IPS-18c (cell line): ENCODE data around the gene CCL1.

Experiments used
- H3K4me3 ChIP-seq: 2 replicates; pipeline ENCODE4 v1.7.0; 2013; ENCODE audit warnings: low read depth, mild to moderate bottlenecking, low read length, moderate library complexity; ENCODE audit not compliant: insufficient read depth
- H3K9me3 ChIP-seq: one replicate; pipeline ENCODE4 v1.6.1; 2013; ENCODE audit warnings: mild to moderate bottlenecking, low read length, moderate library complexity; ENCODE audit not compliant: control insufficient read depth, insufficient read depth

Gene CCL1

GRCh38 chr17:34368196-34368945 is 5.3 kb upstream of the CCL1 start:
- Histone ChIP-seq H3K9me3 (no peaks in the 10 kb centered on the region), H3K4me3 (no peak overlapping the region)

DNA sequence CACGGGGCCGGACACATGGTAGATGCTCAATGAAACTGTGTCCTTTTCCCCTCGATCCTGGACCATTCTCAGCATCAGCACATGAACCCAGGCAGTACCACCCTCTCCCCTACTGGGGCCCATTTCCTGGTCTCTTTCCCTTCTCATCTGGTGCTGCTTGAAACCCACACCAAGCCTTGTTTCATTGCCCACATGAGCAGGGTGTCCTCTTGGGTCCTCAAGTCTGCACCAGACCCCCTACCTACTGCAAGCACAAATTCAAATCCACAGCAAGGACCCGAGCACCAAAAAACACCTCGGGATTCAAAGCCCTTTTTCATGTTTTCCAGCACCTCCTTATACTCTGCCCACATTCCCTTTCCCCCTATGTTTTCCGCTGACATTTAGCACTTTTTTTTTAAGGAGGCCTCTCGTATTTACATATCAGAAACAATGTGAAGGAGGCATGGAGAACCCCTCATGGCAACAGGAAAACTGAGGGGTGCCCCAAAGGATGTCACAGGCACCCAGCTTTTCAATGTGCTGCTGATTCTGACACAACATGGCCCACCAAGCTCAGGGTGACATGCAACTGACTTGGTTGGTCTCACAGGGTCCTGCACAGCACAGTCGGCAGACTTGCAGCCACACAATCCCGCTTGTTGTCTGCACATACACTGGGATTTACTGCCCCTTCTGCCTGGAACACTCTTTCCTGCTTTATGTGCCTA is 4.6 kb upstream of the CCL1 start:
- Histone ChIP-seq H3K4me3 (no peak overlapping the region), H3K9me3 (no peaks in the 10 kb centered on the region)

DNA sequence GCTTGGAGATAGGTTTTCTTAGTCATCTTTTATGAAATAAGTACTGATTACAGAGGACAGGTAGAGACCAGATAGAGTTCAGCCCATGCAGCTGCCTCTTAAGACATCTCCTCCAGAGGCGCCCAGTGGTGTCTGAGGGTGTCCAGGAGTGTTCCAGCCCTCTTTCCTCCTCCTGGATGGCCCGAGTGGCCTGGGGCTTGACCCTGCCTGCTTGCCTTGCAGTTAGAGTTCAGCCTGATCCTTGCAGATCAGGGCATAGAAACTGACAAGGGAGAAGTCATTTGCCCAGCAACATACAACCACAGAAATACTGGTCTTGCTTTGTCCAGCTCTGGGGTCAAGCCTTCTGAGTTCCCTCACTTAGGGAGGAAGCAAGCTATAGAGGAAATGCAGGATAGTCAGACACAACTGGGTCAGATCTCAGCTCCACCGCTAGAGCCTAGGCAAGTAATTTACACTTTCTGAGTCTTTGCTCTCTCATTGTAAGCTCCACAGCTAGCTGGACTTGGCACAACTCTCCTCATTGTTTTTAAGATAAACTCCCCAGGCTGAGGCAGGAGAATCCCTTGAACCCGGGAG is 3.6 kb upstream of the CCL1 start:
- no peak overlapping the region for H3K4me3 ChIP-seq

GRCh38 chr17:34366010-34366409 is 3.0 kb upstream of the CCL1 start:
- no peaks in the 10 kb centered on the region for H3K9me3 ChIP-seq
- H3K4me3 ChIP-seq, result no peak overlapping the region

More for the DNA sequence above, 3.6 kb upstream of the CCL1 start:
- no peaks in the 10 kb centered on the region for H3K9me3 ChIP-seq

GRCh38 chr17:34365340-34365739 is 2.3 kb upstream of the CCL1 start:
- Histone ChIP-seq H3K9me3 (no peaks in the 10 kb centered on the region), H3K4me3 (no peak overlapping the region)

GRCh38 chr17:34364751-34365150 is 1.7 kb upstream of the CCL1 start:
- Histone ChIP-seq H3K9me3 (no peaks in the 10 kb centered on the region), H3K4me3 (no peak overlapping the region)

DNA sequence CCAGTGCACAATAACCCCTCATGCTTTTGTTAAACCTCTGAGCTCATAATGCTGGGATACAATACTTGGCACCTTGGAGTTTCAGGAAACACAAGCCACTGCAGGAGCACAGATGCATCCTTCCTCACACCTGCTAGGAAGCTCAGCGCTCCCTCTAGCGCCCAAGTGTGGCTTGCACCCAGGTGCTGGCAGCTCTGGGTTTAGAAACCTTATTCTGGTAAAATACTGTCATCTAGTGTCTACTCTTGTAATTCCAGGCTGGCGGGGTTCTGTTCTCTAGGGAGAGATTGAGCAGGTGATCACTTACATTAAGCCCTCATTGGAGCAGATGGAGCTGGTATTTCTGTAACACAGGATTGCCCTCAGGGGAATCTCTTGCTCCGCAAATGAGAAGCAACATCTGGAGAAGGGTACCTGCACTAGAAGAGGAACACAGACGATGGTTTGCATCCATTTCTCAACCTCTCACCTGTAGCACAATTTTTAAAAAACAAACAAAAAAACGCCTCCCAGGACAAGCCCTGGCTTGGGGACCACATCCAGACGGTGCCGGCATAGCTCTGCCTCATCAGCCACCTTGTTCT is 1.5 kb downstream of the CCL1 start:
- no peak overlapping the region for H3K4me3 ChIP-seq
- H3K9me3 ChIP-seq, result no peaks in the 10 kb centered on the region

GRCh38 chr17:34360601-34361270 is 2.3 kb downstream of the CCL1 start:
- H3K4me3 ChIP-seq, result no peak overlapping the region

GRCh38 chr17:34358631-34359030 is 4.4 kb downstream of the CCL1 start:
- Histone ChIP-seq H3K4me3 (no peak overlapping the region), H3K9me3 (no peaks in the 10 kb centered on the region)

More at GRCh38 chr17:34360601-34361270, 2.3 kb downstream of the CCL1 start:
- no peaks in the 10 kb centered on the region for H3K9me3 ChIP-seq

GRCh38 chr17:34357398-34357797 is 5.6 kb downstream of the CCL1 start:
- Histone ChIP-seq H3K9me3 (no peaks in the 10 kb centered on the region), H3K4me3 (no peak overlapping the region)

- Histone ChIP-seq H3K9me3 (no peaks in the 10 kb centered on the region), H3K4me3 (no peak within 1 kb of the TSS)
Observed at GRCh38 chr17:34356194-34356593, 6.8 kb downstream of the CCL1 start, which contains the start of gene CCL13. CCL13 (plus strand) TSS chr17:34356480; CDS start chr17:34356527, 47 bp downstream.

DNA sequence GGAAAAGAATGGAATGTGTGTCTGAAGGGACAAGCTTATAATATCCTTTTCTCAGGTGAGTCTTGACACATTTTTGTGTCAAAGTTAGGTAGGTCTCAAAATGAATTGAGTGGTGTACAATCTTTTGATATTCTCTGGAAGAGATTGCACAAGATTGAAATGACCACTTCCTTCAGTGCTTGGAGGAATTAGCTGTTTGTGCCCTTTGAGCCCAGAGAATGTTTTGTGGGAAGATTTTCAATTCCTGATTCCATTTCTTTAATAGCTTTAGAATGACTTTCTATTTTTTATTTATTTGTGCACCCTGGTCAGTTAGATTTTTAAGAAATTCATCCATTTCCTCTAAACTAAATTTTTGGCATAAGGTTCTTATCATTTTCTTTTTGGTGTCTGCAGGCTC is 8.4 kb downstream of the CCL1 start:
- Histone ChIP-seq H3K9me3 (no peaks in the 10 kb centered on the region), H3K4me3 (no peak overlapping the region)

GRCh38 chr17:34352191-34352590 is 10.8 kb downstream of the CCL1 start:
- no peaks in the 10 kb centered on the region for H3K9me3 ChIP-seq
- no peak overlapping the region for H3K4me3 ChIP-seq

GRCh38 chr17:34351096-34351495 is 11.9 kb downstream of the CCL1 start:
- Histone ChIP-seq H3K4me3 (no peak overlapping the region), H3K9me3 (no peaks in the 10 kb centered on the region)

- Histone ChIP-seq H3K9me3 (no peaks in the 10 kb centered on the region), H3K4me3 (no peak overlapping the region)
Observed at GRCh38 chr17:34349751-34350150, 13.3 kb downstream of the CCL1 start.

DNA sequence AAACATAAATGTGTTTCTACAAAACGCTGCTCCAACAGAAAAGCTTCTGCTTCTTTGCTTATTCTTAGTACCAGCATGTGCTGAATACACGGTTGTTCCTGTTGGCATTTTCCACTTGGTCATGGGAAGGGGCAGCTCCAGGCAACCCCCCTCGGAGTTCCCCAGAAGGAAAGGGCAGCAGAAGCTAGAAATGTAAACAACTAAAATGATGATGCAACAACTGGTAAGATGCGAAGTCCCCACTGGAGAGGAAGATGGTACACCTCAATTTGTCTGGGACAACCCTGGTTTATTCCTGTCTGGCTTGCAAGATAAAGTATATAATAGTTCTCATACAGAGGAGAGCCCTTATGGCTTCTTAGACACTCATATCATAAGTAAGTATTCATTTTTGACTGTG is 16.0 kb downstream of the CCL1 start:
- H3K4me3 ChIP-seq, result no peak overlapping the region
- no peaks in the 10 kb centered on the region for H3K9me3 ChIP-seq

DNA sequence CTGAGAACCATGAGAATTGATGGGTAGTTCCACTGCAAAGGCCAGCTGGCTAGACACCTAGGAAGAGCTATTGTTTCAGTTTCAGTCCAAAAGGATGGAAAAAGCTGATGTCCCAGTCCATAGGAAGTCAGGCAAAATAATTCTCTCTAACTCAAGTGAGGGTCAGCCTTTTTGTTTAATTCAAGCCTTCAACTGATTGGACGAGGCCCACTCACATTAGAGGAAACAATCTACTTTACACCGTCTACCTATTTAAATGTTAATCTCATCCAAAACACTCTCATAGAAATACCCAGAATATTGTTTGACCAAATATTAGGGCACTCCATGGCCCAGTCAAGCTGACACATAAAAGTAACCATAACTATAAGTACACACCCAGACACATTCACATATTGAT is 21.1 kb downstream of the CCL1 start:
- Histone ChIP-seq H3K4me3 (no peak overlapping the region), H3K9me3 (no peaks in the 10 kb centered on the region)
